ENCODE results near the gene POLR3B. TPM values are rescaled to one million over a fixed set of nuclear protein-coding genes. Genes with fewer than 3 reads are reported as not detected.
A peak's percentile ranks its signal among the peaks of the same experiment; 100 is the strongest.
"Not testable (repeated sequence)": the region's sequence is repeated elsewhere in the genome, so short reads cannot be mapped to it uniquely, and the experiment has no call there.

The POLR3B gene
- total RNA-seq (2014; rRNA removed; shearing (Covaris generic)), result 15.3 and 15.8 TPM in 2 replicates

DNA sequence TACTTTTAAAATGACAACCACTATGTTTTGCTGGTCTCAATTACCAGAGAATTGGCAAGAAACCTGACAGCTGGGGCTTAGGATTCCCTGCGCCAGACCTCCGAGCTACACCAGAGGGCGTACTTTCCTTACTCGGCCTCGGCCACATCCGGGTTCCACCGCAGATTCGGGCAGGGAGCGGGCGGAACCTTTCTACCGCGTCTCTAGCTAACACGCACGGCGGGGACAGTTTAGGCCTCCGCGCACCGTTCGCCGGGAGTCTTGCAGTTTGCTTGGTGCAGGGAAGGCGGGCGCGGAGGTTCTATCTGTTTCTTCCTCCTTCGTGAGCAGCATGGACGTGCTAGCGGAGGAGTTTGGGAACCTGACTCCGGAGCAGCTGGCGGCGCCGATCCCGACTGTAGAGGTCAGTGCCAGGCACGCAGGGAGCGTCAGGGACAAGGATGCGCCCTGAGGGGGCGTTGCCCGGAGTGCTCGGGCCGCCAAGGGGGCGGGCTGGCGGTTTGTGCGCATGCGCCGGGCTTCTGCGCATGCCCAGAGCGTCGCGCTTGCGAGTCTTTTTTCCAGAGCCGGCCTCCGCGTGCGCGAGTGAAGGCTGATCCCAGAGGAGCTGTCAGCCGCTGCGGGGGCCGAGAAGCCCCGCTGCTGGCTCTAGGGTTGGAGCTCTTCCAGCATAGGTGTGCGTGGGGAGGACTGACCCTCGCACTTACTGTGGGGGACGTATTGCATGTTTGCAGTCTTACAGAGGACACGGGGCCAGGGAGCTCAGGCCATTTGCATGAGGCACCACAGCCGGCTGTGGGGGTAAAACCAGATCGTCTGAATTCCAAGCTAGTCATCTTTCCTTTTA, at the start of gene POLR3B:
POLR3B (plus strand) TSS at position 200 of the 847 bp plus-strand sequence; CDS start at position 332, 132 bp downstream.
- Histone ChIP-seq H3K27me3 (no peaks in the 10 kb centered on the region), H3K27ac (peak within 1 kb of the TSS; percentile 59), H3K4me1 (no peaks in the 10 kb centered on the region; the same call in 1 of the 2 replicates), H3K9me3 (replicated peaks) (no peaks in the 10 kb centered on the region), H3K36me3 (no peaks in the 10 kb centered on the region), H3K4me3 (peak within 1 kb of the TSS; percentile 71)
- DNase-seq, result peak; percentile 93 to 95

DNA sequence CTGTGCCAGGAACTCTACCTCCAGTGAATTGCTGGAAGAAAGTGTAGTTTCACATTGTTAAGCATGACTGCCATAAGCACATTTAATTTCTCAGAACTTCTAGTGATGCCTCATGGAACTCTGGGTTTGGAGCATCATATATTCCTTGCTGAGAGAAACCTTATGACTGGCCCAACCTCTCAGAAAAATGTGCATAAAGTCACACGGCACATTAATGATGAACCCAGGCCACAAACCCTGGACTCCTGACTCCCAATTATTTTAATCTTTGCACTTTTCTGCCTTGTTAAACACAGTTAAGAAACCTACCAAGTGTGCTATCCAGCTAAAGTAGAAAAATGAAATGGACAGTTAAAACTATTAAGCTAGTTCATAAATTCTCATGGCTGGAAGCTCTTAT, 49.4 kb upstream of the POLR3B start:
- Histone ChIP-seq H3K27ac (no peak overlapping the region), H3K9me3 (replicated peaks) (no peaks in the 10 kb centered on the region), H3K36me3 (no peaks in the 10 kb centered on the region), H3K4me3 (no peak overlapping the region), H3K4me1 (peaks cover 4% of the 10 kb centered on the region; the same call in 1 of the 2 replicates), H3K27me3 (no peaks in the 10 kb centered on the region)
- no peak for DNase-seq

DNA sequence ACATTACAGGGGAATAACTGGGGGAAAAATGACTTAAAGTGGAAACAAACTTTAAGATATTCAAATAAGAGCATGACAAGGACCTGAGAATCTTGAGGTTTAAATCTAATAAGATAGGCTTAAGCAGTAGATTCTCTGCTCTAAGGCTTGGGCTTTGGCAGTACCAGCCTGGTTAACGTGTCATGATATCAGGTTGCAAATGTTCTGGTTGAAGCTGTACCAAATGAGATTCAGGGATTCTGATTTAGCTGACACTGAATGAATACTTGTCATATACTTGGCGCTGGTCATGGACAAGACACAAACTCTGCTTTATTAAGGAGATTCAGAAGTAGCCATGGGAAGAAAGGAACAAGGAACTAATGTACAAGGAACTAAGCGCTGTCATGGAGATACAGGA, 48.9 kb upstream of the POLR3B start:
- Histone ChIP-seq H3K27ac (no peak overlapping the region), H3K4me1 (peaks cover 4% of the 10 kb centered on the region; the same call in 1 of the 2 replicates), H3K27me3 (no peaks in the 10 kb centered on the region), H3K4me3 (no peak overlapping the region), H3K36me3 (no peaks in the 10 kb centered on the region), H3K9me3 (replicated peaks) (no peaks in the 10 kb centered on the region)
- no peak for DNase-seq

DNA sequence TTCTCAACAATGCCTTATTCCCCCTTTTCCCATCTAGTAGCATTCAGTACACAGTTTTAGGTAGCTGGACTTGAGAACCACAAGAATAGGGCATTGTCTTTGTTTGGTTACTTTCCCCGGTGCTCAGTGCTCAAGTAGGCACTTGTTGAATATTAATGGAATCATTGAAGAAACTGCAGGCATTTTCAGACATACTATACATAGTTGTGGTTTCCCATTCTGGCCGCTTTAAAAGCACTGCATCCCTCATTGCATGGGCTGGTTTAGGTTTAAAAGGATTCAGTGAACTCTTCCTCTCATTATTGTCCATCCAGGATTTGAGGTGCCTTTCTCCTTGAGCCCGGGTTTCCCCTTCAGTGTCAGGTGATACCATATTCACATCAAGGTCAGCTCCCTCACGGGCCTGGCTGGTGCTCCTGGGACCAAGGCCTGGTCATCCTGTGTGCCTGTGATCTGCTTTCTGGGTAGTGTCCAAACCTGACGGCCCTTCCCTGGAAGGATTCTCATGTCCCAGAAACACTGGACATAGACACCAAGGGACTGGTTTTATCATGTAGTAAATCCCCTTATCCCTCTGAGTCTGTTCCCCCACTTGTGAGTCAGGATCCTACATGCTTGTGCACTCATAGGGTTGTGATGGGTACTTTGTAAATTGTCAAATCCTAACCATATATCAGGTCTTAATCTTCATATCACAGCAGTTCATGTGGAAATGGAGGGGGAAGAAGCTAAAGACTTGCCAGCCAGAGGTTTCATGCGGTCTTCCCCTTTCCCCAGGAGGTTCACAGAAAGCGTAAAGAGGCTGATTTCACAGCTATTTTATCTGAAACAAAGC, 47.7 kb upstream of the POLR3B start:
- no peaks in the 10 kb centered on the region for H3K27me3 ChIP-seq
- no peak overlapping the region for H3K27ac ChIP-seq
- no peak overlapping the region for H3K4me3 ChIP-seq
- no peaks in the 10 kb centered on the region for H3K9me3 ChIP-seq (replicated peaks)
- no peaks in the 10 kb centered on the region for H3K36me3 ChIP-seq
- peak in 1 of 2 experiments; percentile 21 for DNase-seq
- peaks cover 4% of the 10 kb centered on the region; the same call in 1 of the 2 replicates for H3K4me1 ChIP-seq

DNA sequence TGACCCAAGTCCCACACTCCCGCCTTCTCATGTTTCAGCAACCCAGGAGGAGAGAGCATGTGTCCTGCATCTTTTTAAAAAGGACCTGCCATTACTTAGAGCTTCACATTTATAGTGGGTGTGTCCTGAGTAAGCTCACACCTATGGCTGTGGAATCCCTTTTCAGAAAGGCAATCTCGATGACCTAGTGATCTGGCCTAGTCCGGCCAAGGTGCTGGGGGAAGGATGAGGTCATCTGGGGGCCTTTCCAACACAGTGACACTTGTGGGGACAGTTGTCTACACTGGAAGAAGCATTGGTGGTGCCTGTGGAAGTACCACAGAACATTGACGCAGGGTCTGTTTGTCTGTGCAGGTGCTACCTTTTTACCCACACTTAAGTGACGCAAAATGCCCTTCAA, 46.9 kb upstream of the POLR3B start:
- no peak for DNase-seq
- H3K4me1 ChIP-seq, result peaks cover 4% of the 10 kb centered on the region; the same call in 1 of the 2 replicates
- H3K4me3 ChIP-seq, result no peak overlapping the region
- no peak overlapping the region for H3K27ac ChIP-seq
- H3K27me3 ChIP-seq, result no peaks in the 10 kb centered on the region
- H3K36me3 ChIP-seq, result no peaks in the 10 kb centered on the region
- no peaks in the 10 kb centered on the region for H3K9me3 ChIP-seq (replicated peaks)

DNA sequence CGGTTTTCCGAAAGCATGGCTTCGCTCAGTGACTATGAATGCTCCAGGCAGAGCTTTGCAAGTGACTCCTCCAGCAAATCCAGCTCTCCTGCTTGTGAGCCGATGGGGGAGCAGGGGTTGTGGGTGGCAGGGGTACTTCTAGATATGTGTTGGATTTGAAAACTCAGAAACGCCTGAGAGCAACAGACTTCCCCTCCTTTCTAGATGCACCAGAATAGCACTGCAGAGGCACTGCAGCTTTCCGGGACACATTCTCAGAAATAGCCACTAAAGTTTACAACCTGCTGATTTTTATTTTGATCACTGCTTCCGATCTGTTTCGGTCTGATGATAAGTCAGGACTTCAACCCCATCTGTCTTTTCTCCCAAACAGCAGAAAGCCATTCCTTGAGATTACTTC, 46.4 kb upstream of the POLR3B start:
- H3K36me3 ChIP-seq, result no peaks in the 10 kb centered on the region
- no peak overlapping the region for H3K4me3 ChIP-seq
- H3K9me3 ChIP-seq (replicated peaks), result no peaks in the 10 kb centered on the region
- no peaks in the 10 kb centered on the region for H3K27me3 ChIP-seq
- DNase-seq, result no peak
- H3K4me1 ChIP-seq, result peaks cover 4% of the 10 kb centered on the region; the same call in 1 of the 2 replicates
- no peak overlapping the region for H3K27ac ChIP-seq

DNA sequence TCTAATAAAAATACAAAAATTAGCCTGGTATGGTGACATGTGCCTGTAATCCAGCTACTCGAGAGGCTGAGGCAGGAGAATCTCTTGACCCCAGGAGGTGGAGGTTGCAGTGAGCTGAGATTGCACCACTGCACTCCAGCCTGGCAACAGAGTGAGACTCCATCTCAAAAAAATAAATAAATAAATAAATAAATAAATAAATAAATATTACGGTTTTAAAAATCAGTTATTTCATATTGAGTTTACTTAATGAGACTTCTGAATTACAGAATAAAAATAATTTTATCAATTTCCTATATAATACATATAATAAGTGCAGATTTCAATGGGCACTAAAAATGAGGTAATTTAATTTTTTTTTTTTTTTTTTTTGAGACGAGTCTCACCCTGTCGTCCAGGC, 44.1 kb upstream of the POLR3B start:
- DNase-seq; H3K4me1 ChIP-seq; H3K27ac ChIP-seq; H3K4me3 ChIP-seq; H3K9me3 ChIP-seq (replicated peaks); H3K27me3 ChIP-seq; H3K36me3 ChIP-seq: not testable (repeated sequence)

DNA sequence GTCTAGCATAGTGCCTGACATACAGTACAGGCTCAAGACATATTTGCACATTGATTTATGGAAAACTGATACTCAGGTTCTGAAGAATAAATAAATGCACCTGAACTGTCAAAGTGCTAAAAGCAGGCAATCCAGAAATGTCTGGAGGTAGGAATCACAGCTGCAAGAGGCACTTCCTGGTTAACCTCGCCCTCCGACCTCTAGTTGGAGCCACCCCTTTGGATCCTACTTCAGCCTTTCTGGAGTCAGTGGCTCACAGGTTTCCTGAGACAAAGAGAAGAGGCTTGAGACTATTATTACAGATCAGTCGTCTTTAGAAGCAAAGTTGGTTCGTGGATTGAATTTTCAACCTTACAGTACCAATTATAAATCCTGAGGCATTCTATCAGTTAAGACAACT, 42.0 kb upstream of the POLR3B start:
- no peaks in the 10 kb centered on the region for H3K9me3 ChIP-seq (replicated peaks)
- no peaks in the 10 kb centered on the region for H3K4me1 ChIP-seq
- no peaks in the 10 kb centered on the region for H3K27me3 ChIP-seq
- DNase-seq, result no peak
- no peak overlapping the region for H3K27ac ChIP-seq
- no peaks in the 10 kb centered on the region for H3K36me3 ChIP-seq
- no peak overlapping the region for H3K4me3 ChIP-seq

DNA sequence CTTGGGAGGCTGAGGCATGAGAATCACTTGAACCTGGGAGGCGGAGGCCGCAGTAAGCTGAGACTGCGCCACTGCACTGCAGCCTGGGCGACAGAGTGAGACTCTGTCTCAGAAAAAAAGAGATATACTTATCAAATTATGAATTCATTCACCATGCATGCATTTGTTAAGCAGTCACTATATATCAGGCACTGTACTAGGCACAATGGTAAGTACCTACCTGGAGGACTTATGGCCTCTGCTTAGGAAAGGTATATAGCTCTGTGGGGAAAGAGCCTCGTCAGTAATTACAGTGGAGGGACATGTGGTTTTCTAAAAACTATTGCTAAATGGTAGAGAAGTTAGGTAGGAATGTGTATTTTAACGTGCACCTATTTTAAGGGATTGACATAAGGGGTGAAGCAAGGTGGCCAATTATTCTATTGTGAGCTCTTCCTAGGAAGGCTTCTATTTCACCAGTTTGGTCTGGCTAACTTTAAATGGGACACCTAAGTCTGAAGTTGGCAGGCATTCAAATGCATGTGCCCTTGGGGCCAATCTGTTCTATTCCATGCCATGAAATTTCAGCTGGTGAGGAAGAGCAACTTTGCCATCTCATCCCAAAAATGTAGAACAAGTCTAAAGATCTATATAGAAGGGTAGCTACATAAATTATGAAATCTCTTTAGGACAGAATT, 40.0 kb upstream of the POLR3B start:
- Histone ChIP-seq H3K27ac (no peak overlapping the region), H3K27me3 (no peaks in the 10 kb centered on the region), H3K9me3 (replicated peaks) (no peaks in the 10 kb centered on the region), H3K4me3 (no peak overlapping the region), H3K36me3 (no peaks in the 10 kb centered on the region), H3K4me1 (no peaks in the 10 kb centered on the region)
- DNase-seq, result no peak

DNA sequence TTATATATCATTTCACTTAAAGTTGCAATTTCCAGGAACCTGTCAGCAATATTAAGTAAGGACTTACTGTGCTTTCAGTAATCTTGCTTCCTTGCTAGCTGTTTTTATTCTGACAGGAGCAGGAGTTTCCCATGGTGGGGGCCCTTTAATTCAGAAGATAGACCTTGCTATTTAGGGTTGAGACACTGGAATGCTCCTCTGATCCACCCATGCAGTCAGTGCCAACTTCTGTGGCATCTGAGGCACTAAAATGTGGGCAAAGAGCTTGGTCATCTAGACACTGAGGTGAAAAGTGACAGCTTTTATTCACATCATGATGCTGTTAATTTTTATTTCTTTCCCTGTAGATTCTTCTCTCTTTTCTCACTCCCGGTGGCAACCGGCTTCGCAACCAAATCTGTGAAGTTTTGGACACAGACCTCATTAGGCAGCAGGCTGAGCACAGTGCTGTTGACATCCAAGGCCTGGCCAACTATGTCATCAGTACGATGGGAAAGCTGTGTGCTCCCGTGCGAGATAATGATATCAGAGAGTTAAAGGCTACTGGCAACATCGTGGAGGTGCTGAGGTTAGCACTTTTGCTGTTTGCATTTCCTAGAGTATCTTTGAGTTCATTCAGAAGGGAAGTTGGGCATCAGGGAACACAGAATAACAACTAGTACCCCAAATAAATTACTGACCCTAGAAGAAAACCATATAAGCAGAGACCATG, 36.3 kb upstream of the POLR3B start:
- Histone ChIP-seq H3K4me1 (no peaks in the 10 kb centered on the region), H3K36me3 (no peaks in the 10 kb centered on the region), H3K4me3 (no peak overlapping the region), H3K27me3 (no peaks in the 10 kb centered on the region), H3K27ac (no peak overlapping the region), H3K9me3 (replicated peaks) (no peaks in the 10 kb centered on the region)
- no peak for DNase-seq

DNA sequence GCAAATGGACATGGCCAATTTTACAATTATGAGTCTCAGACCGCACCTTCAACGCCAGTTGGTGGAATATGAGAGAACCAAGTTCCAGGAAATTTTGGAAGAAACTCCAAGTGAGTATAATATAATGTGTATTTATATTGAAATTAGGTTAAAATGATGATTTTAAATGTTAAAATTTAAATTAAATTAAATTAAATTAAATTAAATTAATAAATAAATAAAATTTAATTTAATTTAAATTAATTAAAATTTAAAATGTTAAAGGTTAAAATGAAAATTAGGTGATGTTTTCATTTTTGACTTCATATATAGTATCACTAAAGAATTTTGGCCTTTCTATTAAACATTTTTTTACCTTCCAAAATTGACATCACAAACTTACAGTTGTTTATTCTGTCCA, 34.0 kb upstream of the POLR3B start:
- H3K4me1 ChIP-seq, result no peaks in the 10 kb centered on the region
- DNase-seq, result no peak
- H3K27me3 ChIP-seq, result no peaks in the 10 kb centered on the region
- H3K27ac ChIP-seq, result no peak overlapping the region
- no peaks in the 10 kb centered on the region for H3K36me3 ChIP-seq
- H3K9me3 ChIP-seq (replicated peaks), result no peaks in the 10 kb centered on the region
- no peak overlapping the region for H3K4me3 ChIP-seq

DNA sequence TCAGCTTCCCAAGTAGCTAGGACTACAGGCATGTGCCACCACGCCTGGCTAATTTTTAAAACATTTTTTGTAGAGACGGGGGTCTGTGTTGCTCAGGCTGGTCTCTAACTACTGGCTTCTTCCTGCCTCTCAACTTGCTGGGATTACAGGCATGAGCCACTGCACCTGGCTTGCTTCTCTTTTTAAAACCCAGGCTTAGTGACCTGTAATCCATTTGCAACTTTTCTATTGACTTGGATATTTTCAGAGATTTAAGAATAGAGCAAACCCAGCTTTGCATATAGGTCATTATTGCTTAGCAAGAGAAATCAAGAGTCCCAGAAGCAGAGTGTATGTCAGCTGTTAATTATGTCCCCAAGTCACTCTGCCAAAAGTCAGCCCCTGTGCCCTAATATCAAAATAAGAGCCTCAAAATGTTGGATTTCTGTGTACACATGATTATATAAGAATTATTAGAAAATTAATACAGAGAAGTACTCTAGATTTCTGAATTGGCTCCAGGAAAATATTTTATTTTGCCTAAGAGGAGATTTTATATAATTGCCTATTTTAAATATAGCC, 30.2 kb upstream of the POLR3B start:
- H3K27ac ChIP-seq, result no peak overlapping the region
- H3K9me3 ChIP-seq (replicated peaks), result no peaks in the 10 kb centered on the region
- H3K27me3 ChIP-seq, result no peaks in the 10 kb centered on the region
- no peak for DNase-seq
- no peak overlapping the region for H3K4me3 ChIP-seq
- no peaks in the 10 kb centered on the region for H3K4me1 ChIP-seq
- H3K36me3 ChIP-seq, result no peaks in the 10 kb centered on the region

DNA sequence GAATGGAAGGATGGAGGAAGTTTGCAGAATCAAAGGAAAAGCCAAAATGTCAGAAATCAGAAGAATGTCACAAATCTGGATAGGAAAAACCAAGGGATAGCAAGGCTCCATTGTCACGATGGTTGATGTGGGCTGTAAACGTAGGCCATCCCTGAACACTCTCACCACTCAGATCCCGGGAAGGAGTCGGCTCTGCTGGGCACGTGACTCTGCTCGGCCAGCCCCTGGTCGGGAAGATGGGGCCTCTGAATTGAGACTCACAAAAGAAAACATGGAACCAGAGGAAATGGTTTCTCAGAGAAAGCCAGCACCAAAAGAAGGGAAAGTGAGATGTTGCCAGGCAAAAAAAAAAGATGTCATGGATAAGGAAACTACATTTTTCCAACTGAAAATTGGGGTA, 28.8 kb upstream of the POLR3B start:
- Histone ChIP-seq H3K4me3 (no peak overlapping the region), H3K27ac (no peak overlapping the region), H3K4me1 (no peaks in the 10 kb centered on the region), H3K9me3 (replicated peaks) (no peaks in the 10 kb centered on the region), H3K36me3 (no peaks in the 10 kb centered on the region), H3K27me3 (no peaks in the 10 kb centered on the region)
- DNase-seq, result peak in 1 of 2 experiments; percentile 4

Data from SJCRH30 (cell line).